ENCODE measurements around the gene GNA12.
"Not testable (repeated sequence)": the region's sequence is repeated elsewhere in the genome, so short reads cannot be mapped to it uniquely, and the experiment has no call there.

GNA12 gene

DNA sequence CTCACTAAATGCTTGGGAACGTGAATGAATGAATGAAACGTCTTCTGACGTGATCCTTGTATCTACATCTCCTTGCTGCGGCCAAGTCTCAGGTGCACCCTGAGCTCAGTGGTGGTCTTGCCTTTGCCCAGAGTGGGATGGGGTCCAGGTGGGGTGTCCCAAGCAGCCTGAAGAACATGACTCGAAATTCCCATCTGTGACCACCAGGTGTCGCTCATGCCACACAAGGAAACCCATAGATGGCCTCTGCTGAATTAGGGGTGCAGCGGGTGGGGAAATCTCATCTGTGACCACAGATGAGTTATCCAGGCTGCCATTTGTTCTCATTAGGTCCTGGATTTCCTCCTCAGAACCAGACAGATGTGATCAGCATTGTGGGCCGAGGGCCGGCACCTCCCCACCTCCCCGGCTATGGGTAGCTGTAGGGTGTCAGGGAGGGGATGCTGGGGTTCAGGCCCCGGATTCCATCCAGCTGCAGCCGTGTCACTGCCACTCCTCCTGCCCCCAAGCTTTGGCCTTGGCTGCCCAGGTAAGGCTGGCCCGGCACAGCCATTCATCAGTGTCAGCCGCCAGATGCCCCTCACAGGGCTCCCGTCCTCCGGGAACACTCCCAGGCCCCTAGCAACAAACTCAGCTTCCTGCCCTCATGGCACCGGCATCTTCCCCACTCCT is 21.0 kb upstream of the GNA12 start:
- peak; percentile 59 to 67 for DNase-seq (ENCODE audit: low read depth in 2 of 2)

DNA sequence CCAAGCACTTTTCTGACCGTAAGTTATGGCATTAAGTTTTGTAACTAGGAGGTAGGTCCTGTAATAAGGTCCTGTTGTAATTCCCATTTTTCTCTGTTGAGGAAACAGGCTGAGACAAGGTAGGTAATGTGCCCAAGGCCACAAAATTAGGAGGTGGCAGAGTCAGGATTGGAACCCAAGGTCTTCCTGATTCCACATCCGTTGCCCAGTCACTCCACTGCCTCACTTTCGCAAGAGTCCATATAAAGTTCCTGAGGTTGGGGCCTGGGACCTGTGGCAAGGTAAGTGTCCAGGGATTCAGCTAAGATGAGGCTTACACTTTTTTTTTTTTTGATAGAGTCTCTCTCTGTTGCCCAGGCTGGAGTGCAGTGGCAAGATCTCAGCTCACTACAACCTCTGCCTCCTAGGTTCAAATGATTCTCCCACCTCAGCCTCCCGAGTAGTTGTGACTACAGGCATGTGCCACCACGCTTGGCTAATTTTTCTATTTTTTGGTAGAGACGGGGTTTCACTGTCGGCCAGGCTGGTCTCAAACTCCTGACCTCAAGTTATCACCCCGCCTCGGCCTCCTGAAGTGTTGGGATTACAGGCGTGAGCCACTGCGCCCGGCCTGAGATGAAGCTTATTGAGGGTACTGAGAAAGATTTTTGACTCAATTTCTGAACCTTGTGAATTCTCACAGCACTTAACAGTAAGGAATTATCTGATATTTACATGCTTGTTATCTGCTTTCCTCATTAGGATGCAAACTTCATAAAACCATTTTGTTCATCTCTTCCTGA is 20.3 kb upstream of the GNA12 start:
- no peak for DNase-seq (ENCODE audit: low read depth in 2 of 2)

DNA sequence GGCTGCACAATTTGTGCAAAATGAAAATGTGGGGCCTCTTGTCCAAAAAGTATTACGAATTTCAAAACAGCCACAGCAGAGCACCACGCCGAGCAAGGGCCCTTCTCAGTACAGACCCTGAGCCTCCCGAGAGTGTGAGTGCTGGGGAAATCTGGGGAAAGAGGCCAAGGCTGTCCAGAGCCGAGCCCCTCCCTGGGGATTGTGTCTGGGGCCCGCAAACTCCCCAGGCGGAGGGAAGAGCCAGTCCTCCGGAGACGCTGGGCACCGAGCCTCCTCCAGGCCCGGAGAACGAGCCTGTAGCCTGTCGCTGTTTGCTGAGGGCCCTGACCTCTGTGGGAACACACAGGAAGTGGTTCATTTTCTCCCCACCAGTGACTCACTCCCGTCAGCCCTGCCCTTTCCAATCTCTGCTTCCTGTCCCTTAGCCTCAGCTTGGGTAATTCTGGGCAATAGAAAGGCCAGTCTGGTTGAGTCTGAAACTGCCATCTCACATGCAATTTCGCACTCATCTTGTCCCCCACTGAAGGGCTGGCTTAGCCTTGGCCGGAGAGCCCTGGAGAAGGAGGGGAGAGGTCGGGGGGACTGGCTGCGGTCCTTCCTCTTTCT is 19.5 kb upstream of the GNA12 start:
- peak; percentile 74 to 76 for DNase-seq (ENCODE audit: low read depth in 2 of 2)

DNA sequence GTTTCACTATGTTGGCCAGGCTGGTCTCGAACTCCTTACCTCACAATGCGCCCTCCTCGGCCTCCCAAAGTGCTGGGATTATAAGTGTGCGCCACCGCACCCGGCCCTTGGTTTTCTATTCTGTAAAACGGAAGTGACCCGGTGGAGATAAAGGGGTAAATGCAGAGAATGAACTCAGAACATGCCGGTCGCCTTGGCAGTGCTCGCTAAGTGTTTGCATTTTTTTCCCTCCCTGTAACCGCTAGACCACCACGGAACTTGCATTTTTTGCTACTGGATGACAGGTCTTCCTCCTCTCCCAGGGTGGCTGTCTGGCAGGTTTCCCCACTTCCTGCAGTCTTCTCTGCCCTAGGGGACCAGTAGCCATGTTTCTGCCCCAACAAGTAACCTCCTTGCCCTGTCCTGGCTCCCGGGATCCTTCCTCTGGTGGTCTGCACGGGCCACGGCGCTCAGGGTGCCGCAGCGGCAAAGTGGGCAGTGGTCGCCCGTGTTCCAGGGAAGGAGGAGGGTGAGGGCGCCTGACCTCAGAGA is 18.8 kb upstream of the GNA12 start:
- DNase-seq (ENCODE audit: low read depth in 2 of 2), result no peak

DNA sequence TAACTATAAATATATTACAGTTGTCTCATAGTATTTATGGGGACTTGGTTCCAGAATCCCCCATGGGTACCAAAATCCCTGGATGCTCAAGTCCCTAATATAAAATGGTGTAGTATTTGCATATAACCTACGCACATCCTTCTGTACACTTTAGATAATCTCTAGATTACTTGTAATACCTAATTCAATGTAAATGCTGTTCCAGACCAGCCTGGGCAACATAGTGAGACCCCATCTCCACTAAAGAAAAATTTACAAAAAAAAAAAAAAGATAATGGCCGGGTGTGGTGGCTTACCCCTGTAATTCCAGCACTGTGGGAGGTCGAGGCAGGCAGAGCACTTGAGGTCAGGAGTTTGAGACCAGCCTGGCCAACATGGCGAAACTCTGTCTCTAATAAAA is 17.4 kb upstream of the GNA12 start:
- DNase-seq (ENCODE audit: low read depth in 2 of 2), result no peak

DNA sequence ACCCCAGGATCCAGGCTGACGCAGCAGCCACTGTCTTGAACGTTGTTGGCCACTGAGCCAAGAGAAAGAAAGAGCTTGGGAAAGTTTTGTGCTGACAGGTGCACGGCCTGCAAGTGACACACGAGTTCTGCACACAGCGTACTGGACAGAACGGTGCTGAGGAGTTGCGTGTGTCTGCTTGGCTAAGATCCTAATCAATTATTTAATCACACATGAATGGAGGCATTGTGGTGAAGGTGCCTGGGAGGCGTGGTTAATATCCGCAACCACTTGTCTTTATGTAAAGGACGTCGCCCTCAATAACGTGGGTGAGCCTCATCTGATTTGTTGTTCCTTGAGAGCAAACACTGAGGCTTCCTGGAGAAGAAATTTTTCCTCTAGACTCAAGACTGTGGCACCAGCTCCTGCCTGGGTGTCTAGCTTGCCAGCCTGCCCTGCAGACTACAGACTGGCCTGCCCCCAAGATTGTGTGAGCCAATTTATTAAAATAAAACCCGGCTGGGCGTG is 16.6 kb upstream of the GNA12 start:
- DNase-seq (ENCODE audit: low read depth in 2 of 2), result no peak

DNA sequence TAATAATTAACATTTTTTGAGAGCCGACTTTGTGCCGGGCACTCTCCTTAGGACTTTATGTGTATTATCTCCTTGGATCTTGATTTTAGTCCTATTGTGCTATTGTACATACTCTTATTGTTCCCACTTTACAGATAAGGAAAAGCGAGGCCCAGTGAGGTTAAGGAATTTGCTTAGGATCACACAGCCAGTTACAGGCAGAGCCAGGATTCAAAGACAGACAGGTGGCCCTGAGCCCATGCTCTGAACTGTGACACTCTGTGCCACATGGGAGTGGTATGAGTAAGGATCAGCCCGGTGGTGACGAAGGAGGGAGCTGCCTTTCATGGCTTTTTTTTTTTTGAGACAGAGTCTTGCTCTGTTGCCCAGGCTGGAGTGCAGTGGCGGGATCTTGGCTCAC is 15.8 kb upstream of the GNA12 start:
- no peak for DNase-seq (ENCODE audit: low read depth in 2 of 2)

DNA sequence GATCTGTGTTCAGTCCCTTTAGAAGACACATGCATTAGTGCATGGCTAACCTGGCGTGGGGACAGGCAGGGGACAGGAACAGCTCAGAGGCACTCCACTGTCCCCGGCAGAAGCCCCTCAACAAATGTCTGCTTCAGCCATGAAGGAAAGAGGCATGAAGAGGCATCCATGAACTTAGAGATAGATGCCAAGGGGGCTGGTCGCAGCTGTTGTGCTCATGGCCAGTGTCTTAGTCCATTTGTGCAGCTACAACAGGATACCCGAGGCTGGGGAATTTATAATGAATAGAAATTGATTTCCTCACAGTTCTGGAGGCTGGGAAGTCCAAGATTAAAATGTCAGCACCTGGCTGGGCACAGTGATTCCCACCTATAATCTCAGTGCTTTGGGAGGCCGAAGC is 14.5 kb upstream of the GNA12 start:
- DNase-seq (ENCODE audit: low read depth in 2 of 2), result no peak

DNA sequence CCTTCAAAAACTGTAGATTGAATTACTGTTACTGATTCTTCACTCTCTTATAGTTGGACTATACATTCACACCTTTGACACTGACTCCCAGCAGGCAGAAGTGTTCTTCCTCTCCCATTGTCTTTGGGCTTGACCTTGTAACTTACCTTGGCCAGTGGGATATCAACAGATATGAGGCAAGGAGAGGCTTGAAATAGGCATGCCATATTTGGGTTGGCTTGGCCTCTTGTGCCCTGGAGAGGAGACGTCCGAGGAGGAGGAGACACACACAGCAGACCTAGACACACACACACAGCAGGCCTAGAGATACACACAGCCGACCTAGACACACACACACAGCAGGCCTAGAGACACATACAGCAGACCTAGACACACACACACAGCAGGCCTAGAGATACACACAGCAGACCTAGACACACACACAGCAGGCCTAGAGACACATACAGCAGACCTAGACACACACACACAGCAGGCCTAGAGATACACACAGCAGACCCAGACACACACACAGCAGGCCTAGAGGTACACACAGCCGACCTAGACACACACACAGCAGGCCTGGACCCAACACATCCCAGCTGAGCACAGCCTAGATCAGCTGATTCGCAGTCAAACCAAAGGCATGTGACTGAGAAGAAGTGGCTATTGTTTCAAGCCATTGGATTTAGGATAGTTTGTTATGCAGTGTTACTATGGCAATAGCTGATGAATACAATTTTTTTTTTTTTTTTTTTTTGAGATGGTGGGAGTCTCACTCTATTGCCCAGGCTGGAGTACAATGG is 12.5 kb upstream of the GNA12 start:
- no peak for DNase-seq (ENCODE audit: low read depth in 2 of 2)

DNA sequence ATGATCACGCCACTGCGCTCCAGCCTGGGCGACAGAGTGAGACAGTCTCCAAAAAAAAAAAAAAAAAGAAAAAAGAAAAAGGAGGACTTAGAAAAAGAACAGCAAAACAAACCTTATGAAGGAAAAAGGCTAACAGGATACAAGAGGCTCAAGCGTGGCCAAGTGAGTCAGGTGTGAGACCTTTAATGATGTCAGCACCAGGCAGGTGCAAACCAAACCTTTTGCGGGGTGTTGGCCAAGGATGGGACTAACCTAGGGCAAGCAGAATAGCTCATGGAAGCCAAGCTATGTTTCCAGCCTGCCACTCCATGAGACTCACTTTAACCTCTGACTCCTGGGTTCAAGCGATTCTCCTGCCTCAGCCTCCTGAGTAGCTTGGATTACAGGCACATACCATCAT is 11.3 kb upstream of the GNA12 start:
- no peak for DNase-seq (ENCODE audit: low read depth in 2 of 2)

DNA sequence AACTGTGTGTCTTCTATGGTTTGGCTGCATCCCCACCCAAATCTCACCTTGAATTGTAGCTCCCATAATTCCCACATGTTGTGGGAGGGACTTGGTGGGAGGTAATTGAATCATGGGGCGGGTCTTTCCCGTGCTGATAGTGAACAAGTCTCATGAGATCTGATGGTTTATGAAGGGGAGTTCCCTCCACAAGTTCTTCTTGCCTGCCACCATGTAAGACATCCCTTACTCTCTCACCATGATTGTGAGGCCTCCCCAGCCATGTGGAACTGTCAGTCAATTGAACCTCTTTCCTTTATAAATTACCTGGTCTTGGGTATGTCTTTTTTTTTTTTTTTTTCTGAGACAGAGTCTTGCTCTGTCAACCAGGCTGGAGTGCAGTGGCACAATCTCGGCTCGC is 9.4 kb upstream of the GNA12 start:
- DNase-seq (ENCODE audit: low read depth in 2 of 2), result not testable (repeated sequence)

DNA sequence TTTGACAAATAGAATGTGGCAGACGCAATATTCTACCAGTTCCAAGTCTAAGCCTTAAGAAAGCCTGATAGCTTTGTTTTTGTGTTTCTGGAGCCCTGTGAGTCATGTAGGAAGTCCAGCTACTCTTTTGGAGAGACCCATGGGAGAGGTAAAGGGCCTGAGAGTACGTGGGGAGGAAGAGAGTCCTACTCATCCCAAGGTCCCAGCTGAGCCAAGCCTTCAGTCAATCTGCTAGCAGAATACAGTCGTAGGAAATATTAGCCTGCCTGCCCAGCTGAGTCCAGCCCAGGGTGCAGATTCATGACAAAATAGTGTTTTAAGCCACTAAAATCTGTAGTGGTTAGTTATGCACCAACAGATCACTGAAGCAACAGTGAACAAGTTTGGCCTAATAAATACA is 9.0 kb upstream of the GNA12 start:
- no peak for DNase-seq (ENCODE audit: low read depth in 2 of 2)

DNA sequence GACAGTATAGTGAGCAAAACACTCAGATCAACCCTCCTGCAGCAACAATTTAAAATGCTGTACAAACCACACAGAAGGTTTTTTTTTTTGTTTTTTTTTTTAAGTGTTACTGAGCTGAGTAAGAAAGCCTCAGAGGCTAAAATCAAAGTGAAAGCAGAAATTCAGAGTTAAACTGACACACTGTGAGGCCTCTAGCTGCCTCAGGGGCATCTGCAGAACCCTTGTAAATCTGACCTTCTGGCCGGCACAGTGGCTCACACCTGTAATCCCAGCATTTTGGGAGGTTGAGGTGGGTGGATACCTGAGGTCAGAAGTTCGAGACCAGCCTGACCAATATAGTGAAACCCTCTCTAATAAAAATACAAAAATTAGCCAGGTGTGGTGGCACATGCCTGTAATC is 7.4 kb upstream of the GNA12 start:
- DNase-seq (ENCODE audit: low read depth in 2 of 2), result no peak

DNA sequence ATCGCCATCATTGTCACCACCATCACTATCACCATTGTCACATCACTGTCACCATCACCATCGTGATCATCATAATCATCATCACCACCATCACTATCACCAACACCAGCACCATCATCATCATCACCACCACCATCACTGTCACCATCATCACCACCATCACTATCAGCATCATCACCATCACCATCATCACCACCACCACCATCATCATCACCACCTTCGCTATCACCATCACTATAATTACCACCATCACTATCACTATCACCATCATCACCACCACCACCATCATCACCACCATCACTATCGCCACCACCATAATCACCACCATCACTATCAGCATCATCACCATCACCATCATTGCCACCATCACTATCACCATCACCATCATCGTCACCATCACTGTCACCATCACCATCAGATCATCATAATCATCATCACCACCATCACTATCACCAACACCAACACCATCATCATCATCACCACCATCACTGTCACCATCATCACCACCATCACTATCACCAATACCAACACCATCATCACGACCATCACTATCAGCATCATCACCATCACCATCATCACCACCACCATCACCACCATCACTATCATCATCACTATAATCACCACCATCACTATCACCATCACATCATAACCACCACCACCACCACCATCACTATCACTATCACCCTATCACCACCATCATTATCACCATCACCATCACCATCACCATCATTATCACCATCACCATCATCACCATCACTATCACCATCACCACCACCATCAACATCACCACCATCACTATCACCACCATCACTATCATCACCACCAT is 6.0 kb upstream of the GNA12 start:
- no peak for DNase-seq (ENCODE audit: low read depth in 2 of 2)

DNA sequence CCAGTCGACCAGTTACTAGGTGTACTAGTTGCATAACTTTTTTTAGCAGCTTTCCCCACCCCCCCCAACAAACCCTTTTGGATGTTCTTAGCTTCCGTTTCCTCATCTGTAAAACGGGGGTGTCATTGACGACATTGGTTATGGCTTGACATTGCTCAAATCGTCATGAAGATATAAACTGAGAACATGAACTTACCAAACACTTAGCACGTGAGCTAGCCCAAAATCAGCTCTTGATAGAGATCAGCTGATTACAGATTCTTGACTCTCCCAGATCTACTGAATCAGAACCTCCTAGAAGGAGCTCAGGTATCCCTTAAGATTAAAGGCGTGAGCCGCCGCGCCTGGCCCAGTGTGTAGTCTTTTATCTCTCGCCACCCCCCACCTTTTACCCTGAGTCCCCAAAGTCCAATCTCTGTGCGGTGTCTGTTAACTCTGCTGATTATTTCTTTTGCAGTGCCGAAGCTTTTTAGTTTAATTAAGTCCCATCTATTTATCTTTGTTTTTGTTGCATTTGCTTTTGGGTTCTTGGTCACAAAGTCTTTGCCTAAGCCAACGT is 1.0 kb upstream of the GNA12 start:
- no peak for DNase-seq (ENCODE audit: low read depth in 2 of 2)

DNA sequence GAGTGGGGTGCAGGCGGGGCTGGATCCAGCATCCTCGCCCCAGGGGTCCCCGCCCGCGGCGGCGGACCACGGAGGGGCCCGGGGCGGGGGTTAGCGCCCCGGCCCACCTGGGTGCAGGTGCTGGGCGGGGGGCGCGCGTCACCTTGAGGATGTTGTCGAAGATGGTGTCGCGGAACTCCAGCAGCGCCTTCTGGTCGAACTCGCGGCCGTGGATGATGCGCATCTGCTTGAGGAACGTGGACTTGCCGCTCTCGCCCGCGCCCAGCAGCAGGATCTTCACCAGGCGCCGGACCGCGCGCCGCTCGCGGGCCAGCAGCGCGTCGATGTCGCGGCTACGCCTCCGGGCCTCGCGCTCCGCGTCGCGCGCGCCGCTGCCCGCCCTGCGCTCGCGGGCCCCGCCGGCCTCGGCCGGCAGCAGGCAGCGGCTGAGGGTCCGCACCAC is 376 bp downstream of the GNA12 start:
- DNase-seq (ENCODE audit: low read depth in 2 of 2), result no peak

DNA sequence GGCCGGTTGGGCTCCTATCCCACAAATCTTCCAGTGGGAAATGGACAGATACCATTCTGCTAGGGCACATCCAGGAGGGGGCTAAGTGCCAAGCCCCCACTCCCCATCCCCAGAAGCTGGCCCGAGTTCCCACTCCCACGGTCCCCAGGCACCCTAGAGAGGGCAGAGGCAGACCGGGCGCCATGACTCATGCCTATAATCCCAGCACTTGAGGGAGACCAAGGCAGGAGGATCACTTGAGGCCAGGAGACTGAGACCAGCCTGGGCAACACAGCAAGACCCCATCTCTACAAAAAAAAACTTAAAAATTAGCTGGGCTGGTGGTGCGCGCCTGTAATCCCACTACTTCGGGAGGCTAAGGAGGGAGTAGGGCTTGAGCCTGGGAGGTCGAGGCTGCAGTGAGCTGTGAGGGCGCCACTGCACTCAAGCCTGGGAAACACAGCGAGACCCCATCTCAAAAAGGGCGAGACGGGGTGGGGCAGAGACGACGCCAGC is 870 bp downstream of the GNA12 start:
- no peak for DNase-seq (ENCODE audit: low read depth in 2 of 2)

DNA sequence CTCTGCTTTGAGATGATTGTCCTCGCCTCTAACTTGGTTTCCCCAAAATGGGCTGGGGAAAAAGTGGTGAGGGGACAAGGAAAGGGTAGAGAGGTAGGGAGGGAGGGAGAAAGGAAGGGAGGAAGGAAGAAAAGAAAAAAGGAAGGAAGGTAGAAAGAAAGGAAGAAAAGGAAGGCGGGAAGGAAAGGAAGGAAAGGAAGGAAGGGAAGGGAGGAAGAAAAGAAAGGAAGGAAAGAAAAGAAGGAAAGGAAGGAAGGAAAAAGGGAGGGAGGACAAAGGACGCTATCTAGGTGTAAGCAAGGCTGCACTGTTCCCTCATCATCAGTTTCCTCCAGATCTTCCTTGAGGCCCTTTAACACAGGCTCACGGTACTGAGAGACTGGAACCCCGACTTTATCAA is 2.2 kb downstream of the GNA12 start:
- no peak for DNase-seq (ENCODE audit: low read depth in 2 of 2)

DNA sequence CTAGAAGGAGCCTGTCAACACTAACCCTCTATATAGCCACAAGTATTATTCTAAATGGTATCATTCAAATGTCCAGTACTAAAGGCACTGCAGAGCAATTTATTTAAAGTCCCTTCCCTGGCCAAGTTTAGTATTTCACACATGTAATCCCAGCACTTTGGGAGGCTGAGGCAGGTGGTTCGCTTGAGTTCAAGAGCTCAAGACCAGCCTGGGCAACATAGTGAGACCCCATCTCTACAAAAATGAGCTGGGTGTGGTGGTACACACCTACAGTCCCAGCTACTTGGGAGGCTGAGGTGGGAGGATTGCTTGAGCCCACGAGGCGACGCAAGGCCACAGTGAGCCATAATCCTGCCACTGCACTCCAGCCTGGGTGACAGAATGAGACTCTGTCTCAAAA is 3.6 kb downstream of the GNA12 start:
- DNase-seq (ENCODE audit: low read depth in 2 of 2), result no peak

DNA sequence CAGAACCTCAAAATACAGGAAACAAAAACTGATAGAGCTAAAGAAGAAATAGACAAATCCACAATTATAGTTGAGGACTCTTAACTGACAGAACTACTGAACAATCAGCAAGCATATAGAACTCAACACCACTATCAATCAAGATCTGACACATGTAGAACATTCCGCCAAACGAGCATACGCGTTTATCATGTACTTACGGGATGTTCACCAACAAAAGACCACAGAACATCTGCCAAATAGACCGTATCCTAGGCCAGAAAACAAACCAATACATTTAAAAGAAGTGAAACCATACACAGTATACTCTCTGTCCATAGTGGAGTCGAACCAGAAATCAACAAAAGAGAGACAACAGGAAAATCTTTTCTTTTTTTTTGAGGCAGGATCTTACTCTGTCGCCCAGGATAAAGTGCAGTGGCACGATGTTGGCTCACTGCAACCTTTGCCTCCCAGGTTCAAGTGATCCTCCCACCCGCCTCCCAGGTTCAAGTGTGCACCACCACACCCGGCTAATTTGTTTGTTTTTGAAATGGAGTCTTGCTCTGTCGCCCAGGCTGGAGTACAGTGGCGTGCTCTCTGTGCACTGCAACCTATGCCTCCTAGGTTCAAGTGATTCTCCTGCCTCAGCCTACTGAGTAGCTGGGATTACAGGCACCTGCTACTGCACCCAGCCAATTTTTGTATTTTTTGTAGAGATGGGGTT is 5.1 kb downstream of the GNA12 start:
- no peak for DNase-seq (ENCODE audit: low read depth in 2 of 2)
